ENCODE results near the gene FYN.
A peak's percentile ranks its signal among the peaks of the same experiment; 100 is the strongest.

FYN gene

DNA sequence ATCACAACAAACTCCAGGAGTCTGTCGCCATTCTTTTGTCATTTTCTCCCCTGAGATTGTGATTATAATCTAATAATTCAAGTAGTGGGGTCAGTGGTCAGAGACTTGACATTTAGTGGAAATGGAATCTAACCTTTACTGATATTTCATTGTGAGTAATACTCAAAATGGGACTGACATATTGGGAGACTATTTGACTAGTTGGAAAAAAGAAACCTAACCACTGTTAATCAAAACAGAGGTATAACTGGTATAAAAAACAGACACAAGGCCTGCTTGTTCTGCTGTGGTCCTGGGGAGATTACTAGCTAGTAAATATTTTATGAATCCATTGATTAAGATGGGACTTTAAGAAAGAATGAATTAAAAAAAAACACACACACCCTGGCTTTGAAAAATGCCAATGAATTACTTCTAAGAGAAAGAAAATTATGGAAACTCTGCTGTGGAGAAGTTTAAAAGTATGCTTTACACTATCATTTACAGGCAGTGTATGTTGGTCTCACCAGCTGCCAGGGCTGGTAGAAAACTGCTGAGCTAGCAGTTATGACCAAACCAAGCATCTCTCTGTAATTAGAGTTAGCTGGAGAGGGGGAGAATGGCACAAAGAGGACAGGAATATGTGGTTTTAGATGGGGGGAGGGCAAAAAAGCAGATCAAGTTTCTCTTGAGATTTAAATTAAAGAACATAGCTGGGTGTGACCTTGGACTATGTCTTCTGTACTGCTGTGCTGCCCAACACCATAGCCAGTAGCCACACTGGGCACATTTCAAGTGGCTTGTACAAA, 103.7 kb downstream of the FYN start:
- CTCF ChIA-PET: interaction anchor here (1.2 to 1.3 kb wide), 2 partner anchors 10 to 274 kb away, joined by 4 read pairs; no protein-coding TSS in a partner anchor
- DNase-seq (ENCODE audit: low read depth, low spot score): no peak
- no peak overlapping the region for H3K4me3 ChIP-seq (ENCODE audit: low read depth, low read length)
- TF ChIP-seq, protein P1, sequence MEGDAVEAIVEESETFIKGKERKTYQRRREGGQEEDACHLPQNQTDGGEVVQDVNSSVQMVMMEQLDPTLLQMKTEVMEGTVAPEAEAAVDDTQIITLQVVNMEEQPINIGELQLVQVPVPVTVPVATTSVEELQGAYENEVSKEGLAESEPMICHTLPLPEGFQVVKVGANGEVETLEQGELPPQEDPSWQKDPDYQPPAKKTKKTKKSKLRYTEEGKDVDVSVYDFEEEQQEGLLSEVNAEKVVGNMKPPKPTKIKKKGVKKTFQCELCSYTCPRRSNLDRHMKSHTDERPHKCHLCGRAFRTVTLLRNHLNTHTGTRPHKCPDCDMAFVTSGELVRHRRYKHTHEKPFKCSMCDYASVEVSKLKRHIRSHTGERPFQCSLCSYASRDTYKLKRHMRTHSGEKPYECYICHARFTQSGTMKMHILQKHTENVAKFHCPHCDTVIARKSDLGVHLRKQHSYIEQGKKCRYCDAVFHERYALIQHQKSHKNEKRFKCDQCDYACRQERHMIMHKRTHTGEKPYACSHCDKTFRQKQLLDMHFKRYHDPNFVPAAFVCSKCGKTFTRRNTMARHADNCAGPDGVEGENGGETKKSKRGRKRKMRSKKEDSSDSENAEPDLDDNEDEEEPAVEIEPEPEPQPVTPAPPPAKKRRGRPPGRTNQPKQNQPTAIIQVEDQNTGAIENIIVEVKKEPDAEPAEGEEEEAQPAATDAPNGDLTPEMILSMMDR (IDR thresholded peaks at IDR 0.05; ENCODE audit: insufficient read depth, low read length, missing control alignments): no peak
- POLR2A ChIA-PET: no interaction called here

DNA sequence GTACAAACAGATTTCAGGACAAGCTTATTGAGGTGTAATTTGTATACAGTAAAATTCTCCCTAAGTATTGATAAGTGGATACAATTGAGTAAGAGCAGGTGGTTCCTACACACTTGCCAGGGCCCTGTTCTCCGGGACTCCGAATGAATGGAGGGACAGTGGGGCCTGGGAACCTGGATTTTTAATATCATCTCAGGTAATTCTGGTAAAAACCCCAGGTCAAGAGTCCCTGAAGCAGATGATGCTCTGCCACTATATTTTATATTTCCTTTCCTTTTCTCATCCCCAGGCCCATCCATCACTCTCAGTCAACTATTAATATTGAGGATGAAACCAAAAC, 104.9 kb downstream of the FYN start:
- ChIA-PET CTCF (interaction anchor here (1.1 kb wide), 1 partner anchor 58 kb away, joined by 3 read pairs; no protein-coding TSS in a partner anchor), POLR2A (no interaction called here)
- H3K4me3 ChIP-seq (ENCODE audit: low read depth, low read length): no peak overlapping the region
- DNase-seq (ENCODE audit: low read depth, low spot score): no peak
- TF ChIP-seq, protein P1 (IDR thresholded peaks at IDR 0.05; ENCODE audit: insufficient read depth, low read length, missing control alignments): no peak

DNA sequence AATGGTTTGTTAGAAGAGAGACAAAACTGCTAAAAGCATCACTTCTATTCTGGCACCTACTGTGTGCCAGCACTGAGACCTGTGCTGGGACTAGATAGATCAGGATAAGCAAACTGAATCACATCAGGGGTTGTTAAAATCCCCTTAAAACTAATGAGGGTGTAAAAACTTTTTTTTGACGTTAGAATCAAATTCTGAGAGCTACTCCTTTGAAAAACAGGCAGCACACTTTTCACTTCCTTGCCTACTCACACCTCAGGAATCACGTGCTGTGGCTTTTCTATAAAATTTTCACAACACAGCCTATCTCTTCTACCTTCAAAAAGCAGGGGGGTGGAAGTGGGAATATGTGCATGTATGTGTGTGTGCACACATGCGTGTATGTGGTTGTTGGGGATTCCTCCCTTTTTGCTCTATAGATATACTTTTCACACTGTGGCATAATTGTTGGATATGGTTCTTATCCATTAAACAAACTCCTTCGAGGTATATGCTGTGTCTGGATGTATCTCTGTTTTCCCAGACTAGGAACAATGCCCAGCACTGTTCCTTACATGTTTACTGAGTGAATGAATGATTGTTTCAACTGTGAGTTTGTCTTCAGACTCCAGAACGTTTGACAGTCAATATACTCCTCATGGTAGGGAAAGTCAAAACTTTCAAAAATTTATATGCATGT, 105.4 kb downstream of the FYN start:
- TF ChIP-seq, protein P1 (IDR thresholded peaks at IDR 0.05; ENCODE audit: insufficient read depth, low read length, missing control alignments): no peak
- no peak overlapping the region for H3K4me3 ChIP-seq (ENCODE audit: low read depth, low read length)
- DNase-seq (ENCODE audit: low read depth, low spot score): no peak
- ChIA-PET CTCF (interaction anchor here (1.0 to 1.1 kb wide), 2 partner anchors 59 to 275 kb away, joined by 3 read pairs; no protein-coding TSS in a partner anchor), POLR2A (no interaction called here)

DNA sequence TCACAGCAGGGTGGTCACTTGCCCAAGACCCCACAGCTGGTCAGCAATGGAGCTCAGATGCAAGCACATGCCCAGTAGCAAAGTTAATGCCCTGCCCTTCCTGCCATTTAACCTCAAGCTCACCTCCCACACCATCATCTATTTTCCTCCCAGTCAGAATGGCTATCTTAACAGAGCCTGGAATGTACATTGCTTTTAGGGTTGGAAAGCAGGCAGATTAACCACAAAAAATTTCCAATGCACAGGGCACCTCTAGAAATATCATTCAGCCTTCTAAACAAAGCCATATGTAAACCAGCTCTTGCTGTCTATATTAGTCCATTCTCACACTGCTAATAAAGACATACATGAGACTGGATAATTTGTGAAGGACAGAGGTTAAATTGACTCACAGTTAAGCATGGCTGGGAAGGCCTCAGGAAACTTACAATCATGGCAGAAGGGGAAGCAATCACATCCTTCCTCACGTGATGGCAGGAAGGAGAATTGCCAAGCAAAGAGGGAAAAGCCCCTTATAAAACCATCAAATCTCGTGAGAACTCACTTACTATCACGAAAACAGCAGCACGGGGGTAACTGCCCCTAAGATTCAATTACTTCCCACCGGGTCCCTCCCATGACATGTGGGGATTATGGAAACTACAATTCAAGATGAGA, 106.9 kb downstream of the FYN start:
- CTCF ChIA-PET: interaction anchor here (0.7 kb wide), 1 partner anchor 34 kb away, joined by 3 read pairs; no protein-coding TSS in a partner anchor
- DNase-seq (ENCODE audit: low read depth, low spot score): peak; percentile 67
- POLR2A ChIA-PET: no interaction called here
- no peak overlapping the region for H3K4me3 ChIP-seq (ENCODE audit: low read depth, low read length)
- TF ChIP-seq, protein P1 (IDR thresholded peaks at IDR 0.05; ENCODE audit: insufficient read depth, low read length, missing control alignments): no peak

DNA sequence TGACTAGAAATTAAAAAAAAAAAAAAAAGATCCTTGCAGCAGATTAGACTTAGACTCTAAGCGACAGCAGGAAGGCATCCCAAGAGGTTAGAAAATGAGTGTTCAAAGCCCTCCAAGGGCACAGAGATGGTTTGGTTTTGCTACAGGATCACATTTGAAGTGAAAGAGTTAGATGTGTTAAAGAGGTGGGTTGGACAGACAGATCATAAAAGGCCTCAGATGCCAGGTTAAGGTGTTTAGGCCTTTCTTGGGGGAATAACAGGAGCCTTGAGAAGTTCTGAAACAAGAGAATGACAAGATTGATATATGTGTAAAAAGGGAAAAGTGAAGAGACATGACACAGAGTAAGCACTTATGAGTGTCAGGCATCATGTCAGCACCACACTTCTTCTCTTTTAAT, 107.5 kb downstream of the FYN start:
- TF ChIP-seq, protein P1 (IDR thresholded peaks at IDR 0.05; ENCODE audit: insufficient read depth, low read length, missing control alignments): no peak
- ChIA-PET CTCF (interaction anchor here (0.7 kb wide), 1 partner anchor 35 kb away, joined by 3 read pairs; no protein-coding TSS in a partner anchor), POLR2A (no interaction called here)
- H3K4me3 ChIP-seq (ENCODE audit: low read depth, low read length): no peak overlapping the region
- DNase-seq (ENCODE audit: low read depth, low spot score): no peak
